ENCODE measurements around the gene ARHGEF6. TPM values are rescaled to one million over a fixed set of nuclear protein-coding genes. Genes with fewer than 3 reads are reported as not detected.

The ARHGEF6 gene
- polyA plus RNA-seq, 1 donor from 2014 or later: 1.8 TPM

GRCh38 chrX:136636121-136636520 lies 144.6 kb downstream of the ARHGEF6 start:
- Histone ChIP-seq H3K9ac (ENCODE audit: low read length) (no peak overlapping the region), H2AFZ (ENCODE audit: low read depth, low read length) (no peak overlapping the region), H3K79me2 (replicated peaks; ENCODE audit: insufficient read depth, low read length) (no peaks in the 10 kb centered on the region), H3K9me2 (ENCODE audit: insufficient read depth, low read length) (no peaks in the 10 kb centered on the region), H3K9me3 (ENCODE audit: low read length) (no peaks in the 10 kb centered on the region), H4K20me1 (ENCODE audit: insufficient read depth) (no peaks in the 10 kb centered on the region), H3K36me3 (ENCODE audit: insufficient read depth, low read length) (no peaks in the 10 kb centered on the region), H3K4me3 (ENCODE audit: low read length) (no peak overlapping the region), H3K27ac (ENCODE audit: low read length) (no peak overlapping the region), H3F3A (ENCODE audit: insufficient read depth, low read length, poor library complexity, severe bottlenecking) (no peaks in the 10 kb centered on the region), H3K27me3 (ENCODE audit: insufficient read depth, low read depth, low read length) (no peaks in the 10 kb centered on the region), H3K4me2 (ENCODE audit: low read length) (no peak overlapping the region)
- TF ChIP-seq SMC3 (conservative IDR thresholded peaks at IDR 0.05; ENCODE audit: poor library complexity) (no peak), TAF1 (IDR thresholded peaks at IDR 0.05; ENCODE audit: low read depth) (no peak), MXI1 (conservative IDR thresholded peaks at IDR 0.05; ENCODE audit: poor library complexity, severe bottlenecking) (no peak), REST (IDR thresholded peaks at IDR 0.05; ENCODE audit: borderline replicate concordance) (no peak)

DNA sequence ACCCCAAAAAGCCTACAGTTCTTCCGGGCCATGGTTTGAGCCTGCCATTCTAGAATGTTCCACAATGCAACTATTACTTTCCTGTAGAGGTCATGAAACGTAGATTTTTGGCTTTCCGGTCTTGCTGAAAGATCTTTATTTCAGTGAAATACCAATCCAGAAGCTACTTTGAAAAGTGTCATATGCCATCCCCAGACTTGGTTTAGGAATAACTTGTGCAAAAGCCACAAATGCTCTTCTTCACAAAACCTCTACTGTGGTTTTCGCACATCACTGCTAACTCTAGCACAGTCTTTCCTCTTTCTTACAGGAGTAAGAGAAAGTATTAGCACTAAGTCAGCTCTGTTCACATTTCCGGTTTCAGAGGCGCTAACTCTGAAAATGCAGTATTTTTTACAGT lies 145.5 kb downstream of the ARHGEF6 start:
- Histone ChIP-seq H3K36me3 (ENCODE audit: insufficient read depth, low read length) (no peaks in the 10 kb centered on the region), H3K27me3 (ENCODE audit: insufficient read depth, low read depth, low read length) (no peaks in the 10 kb centered on the region), H3K9me3 (ENCODE audit: low read length) (no peaks in the 10 kb centered on the region), H3K79me2 (replicated peaks; ENCODE audit: insufficient read depth, low read length) (no peaks in the 10 kb centered on the region), H4K20me1 (ENCODE audit: insufficient read depth) (no peaks in the 10 kb centered on the region), H3K9me2 (ENCODE audit: insufficient read depth, low read length) (no peaks in the 10 kb centered on the region), H3K27ac (ENCODE audit: low read length) (no peak overlapping the region), H3F3A (ENCODE audit: insufficient read depth, low read length, poor library complexity, severe bottlenecking) (no peaks in the 10 kb centered on the region), H3K4me2 (ENCODE audit: low read length) (no peak overlapping the region), H3K9ac (ENCODE audit: low read length) (no peak overlapping the region), H3K4me3 (ENCODE audit: low read length) (no peak overlapping the region), H2AFZ (ENCODE audit: low read depth, low read length) (no peak overlapping the region)
- TF ChIP-seq MXI1 (conservative IDR thresholded peaks at IDR 0.05; ENCODE audit: poor library complexity, severe bottlenecking): no peak
- no peak for TF ChIP-seq CTCF (IDR thresholded peaks at IDR 0.05; ENCODE audit: poor library complexity, severe bottlenecking)
- no peak for TF ChIP-seq SMC3 (conservative IDR thresholded peaks at IDR 0.05; ENCODE audit: poor library complexity)
- no peak for TF ChIP-seq POLR2AphosphoS5 (IDR thresholded peaks at IDR 0.05)
- TF ChIP-seq REST (IDR thresholded peaks at IDR 0.05; ENCODE audit: borderline replicate concordance): no peak
- no peak for TF ChIP-seq RAD21 (conservative IDR thresholded peaks at IDR 0.05)
- no peak for TF ChIP-seq EZH2 (IDR thresholded peaks at IDR 0.05; ENCODE audit: borderline replicate concordance, insufficient read depth, low read length, poor library complexity, severe bottlenecking)
- TF ChIP-seq EP300 (conservative IDR thresholded peaks at IDR 0.05; ENCODE audit: poor library complexity, severe bottlenecking): no peak
- TF ChIP-seq TAF1 (IDR thresholded peaks at IDR 0.05; ENCODE audit: low read depth): no peak
